SKM-1 (cell line): Measurements from ENCODE around the gene CGA.

Experiments used
- DNase-seq: peaks from one replicate; lab custom pipeline; 2025; ENCODE audit not compliant: unreplicated experiment; lab: John Stamatoyannopoulos, UW

CGA gene

GRCh38 chr6:87089135-87089534 is 5.8 kb downstream of the CGA start:
- DNase-seq: no peak

- no peak for DNase-seq
These were observed 6.8 kb downstream of the CGA start for GRCh38 chr6:87088076-87088475.

- DNase-seq: no peak
These were observed 12.7 kb downstream of the CGA start for GRCh38 chr6:87082160-87082721.

- peak; percentile 17 for DNase-seq
These were observed 15.8 kb downstream of the CGA start for GRCh38 chr6:87078983-87079616.

- DNase-seq: no peak
These were observed 19.7 kb downstream of the CGA start for GRCh38 chr6:87075168-87075567.

GRCh38 chr6:87074101-87074621 is 20.7 kb downstream of the CGA start:
- no peak for DNase-seq

- no peak for DNase-seq
These were observed 23.2 kb downstream of the CGA start for GRCh38 chr6:87071683-87072082.

GRCh38 chr6:87070741-87071140 is 24.2 kb downstream of the CGA start:
- DNase-seq: no peak

GRCh38 chr6:87068795-87069194 is 26.1 kb downstream of the CGA start:
- DNase-seq: no peak

GRCh38 chr6:87066449-87067333 is 28.2 kb downstream of the CGA start:
- no peak for DNase-seq

- no peak for DNase-seq
These were observed 29.8 kb downstream of the CGA start for GRCh38 chr6:87065117-87065516.

- DNase-seq: no peak
These were observed 35.0 kb downstream of the CGA start for GRCh38 chr6:87059943-87060342.

GRCh38 chr6:87054143-87054833 is 40.6 kb downstream of the CGA start:
- DNase-seq: no peak

- no peak for DNase-seq
These were observed 41.6 kb downstream of the CGA start for GRCh38 chr6:87053312-87053711.

GRCh38 chr6:87049779-87050178 is 45.1 kb downstream of the CGA start:
- DNase-seq: no peak

- DNase-seq: no peak
These were observed 49.3 kb downstream of the CGA start for GRCh38 chr6:87045521-87046075.

GRCh38 chr6:87040729-87041128 is 54.2 kb downstream of the CGA start:
- DNase-seq: no peak
